ENCODE measurements around the gene TP63.

Gene TP63

GRCh38 chr3:189690672-189691071 lies 59.5 kb downstream of the TP63 start:
- ATAC-seq: no peak
- no peak for TF ChIP-seq ISL1 (CRISPR knock-in tag; IDR thresholded peaks at IDR 0.05)
- TF ChIP-seq, protein P1, sequence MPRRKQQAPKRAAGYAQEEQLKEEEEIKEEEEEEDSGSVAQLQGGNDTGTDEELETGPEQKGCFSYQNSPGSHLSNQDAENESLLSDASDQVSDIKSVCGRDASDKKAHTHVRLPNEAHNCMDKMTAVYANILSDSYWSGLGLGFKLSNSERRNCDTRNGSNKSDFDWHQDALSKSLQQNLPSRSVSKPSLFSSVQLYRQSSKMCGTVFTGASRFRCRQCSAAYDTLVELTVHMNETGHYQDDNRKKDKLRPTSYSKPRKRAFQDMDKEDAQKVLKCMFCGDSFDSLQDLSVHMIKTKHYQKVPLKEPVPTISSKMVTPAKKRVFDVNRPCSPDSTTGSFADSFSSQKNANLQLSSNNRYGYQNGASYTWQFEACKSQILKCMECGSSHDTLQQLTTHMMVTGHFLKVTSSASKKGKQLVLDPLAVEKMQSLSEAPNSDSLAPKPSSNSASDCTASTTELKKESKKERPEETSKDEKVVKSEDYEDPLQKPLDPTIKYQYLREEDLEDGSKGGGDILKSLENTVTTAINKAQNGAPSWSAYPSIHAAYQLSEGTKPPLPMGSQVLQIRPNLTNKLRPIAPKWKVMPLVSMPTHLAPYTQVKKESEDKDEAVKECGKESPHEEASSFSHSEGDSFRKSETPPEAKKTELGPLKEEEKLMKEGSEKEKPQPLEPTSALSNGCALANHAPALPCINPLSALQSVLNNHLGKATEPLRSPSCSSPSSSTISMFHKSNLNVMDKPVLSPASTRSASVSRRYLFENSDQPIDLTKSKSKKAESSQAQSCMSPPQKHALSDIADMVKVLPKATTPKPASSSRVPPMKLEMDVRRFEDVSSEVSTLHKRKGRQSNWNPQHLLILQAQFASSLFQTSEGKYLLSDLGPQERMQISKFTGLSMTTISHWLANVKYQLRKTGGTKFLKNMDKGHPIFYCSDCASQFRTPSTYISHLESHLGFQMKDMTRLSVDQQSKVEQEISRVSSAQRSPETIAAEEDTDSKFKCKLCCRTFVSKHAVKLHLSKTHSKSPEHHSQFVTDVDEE (CRISPR knock-in tag; IDR thresholded peaks at IDR 0.05): no peak
- TF ChIP-seq ZNF565 (CRISPR knock-in tag; conservative IDR thresholded peaks at IDR 0.05; ENCODE audit: low read depth): no peak
- no peak for TF ChIP-seq ZFP30 (CRISPR knock-in tag; IDR thresholded peaks at IDR 0.05)
- no peak for TF ChIP-seq ESRRG (CRISPR knock-in tag; IDR thresholded peaks at IDR 0.05)
- TF ChIP-seq CSRNP3 (CRISPR knock-in tag; IDR thresholded peaks at IDR 0.05): no peak
- no peak for TF ChIP-seq PPARA (CRISPR knock-in tag; IDR thresholded peaks at IDR 0.05; ENCODE audit: borderline replicate concordance)
- TF ChIP-seq SNAI2 (CRISPR knock-in tag; IDR thresholded peaks at IDR 0.05): no peak
- TF ChIP-seq OSR1 (CRISPR knock-in tag; IDR thresholded peaks at IDR 0.05): no peak
- no peak for TF ChIP-seq POU6F1 (CRISPR knock-in tag; IDR thresholded peaks at IDR 0.05; ENCODE audit: borderline replicate concordance, low read depth)
- no peak for TF ChIP-seq GLIS3 (CRISPR knock-in tag; IDR thresholded peaks at IDR 0.05)
- TF ChIP-seq ZNF70 (CRISPR knock-in tag; IDR thresholded peaks at IDR 0.05): no peak
- TF ChIP-seq ZC3H10 (CRISPR knock-in tag; IDR thresholded peaks at IDR 0.05): no peak
- TF ChIP-seq TCF4 (CRISPR knock-in tag; IDR thresholded peaks at IDR 0.05; ENCODE audit: borderline replicate concordance): no peak
- no peak for TF ChIP-seq TOX (CRISPR knock-in tag; IDR thresholded peaks at IDR 0.05; ENCODE audit: borderline replicate concordance)
- no peak for TF ChIP-seq ZNF8 (CRISPR knock-in tag; IDR thresholded peaks at IDR 0.05)
- no peak for TF ChIP-seq ARNTL (CRISPR knock-in tag; IDR thresholded peaks at IDR 0.05; ENCODE audit: borderline replicate concordance, low read depth)
- TF ChIP-seq BACH2 (CRISPR knock-in tag; IDR thresholded peaks at IDR 0.05; ENCODE audit: borderline replicate concordance): no peak
- no peak for TF ChIP-seq ZFP3 (CRISPR knock-in tag; IDR thresholded peaks at IDR 0.05)

DNA sequence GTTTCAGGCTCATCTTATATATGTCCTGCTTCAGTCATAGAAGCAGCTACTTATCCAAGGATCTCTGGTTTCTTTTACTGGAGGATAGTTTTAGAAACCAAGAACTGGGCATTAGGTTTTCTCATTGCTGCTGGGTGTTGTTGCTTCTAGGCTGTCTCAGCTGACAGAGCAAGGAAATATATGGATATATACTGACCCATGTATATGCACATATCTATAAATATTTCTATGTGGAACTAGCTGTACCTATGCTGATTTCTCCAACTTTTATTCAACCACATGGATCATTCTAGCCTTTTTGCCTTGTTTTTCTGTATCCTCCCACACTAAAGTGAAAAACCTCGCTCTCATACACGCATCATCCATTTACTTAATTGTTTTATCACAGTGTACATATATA lies 64.2 kb downstream of the TP63 start:
- no peak for TF ChIP-seq ZNF70 (CRISPR knock-in tag; IDR thresholded peaks at IDR 0.05)
- no peak for TF ChIP-seq CSDC2 (CRISPR knock-in tag; IDR thresholded peaks at IDR 0.05)
- TF ChIP-seq GLIS3 (CRISPR knock-in tag; IDR thresholded peaks at IDR 0.05): no peak
- TF ChIP-seq ZNF8 (CRISPR knock-in tag; IDR thresholded peaks at IDR 0.05): no peak
- TF ChIP-seq ZFP30 (CRISPR knock-in tag; IDR thresholded peaks at IDR 0.05): no peak
- TF ChIP-seq BACH2 (CRISPR knock-in tag; IDR thresholded peaks at IDR 0.05; ENCODE audit: borderline replicate concordance): no peak
- TF ChIP-seq ISL1 (CRISPR knock-in tag; IDR thresholded peaks at IDR 0.05): no peak
- ATAC-seq: no peak

DNA sequence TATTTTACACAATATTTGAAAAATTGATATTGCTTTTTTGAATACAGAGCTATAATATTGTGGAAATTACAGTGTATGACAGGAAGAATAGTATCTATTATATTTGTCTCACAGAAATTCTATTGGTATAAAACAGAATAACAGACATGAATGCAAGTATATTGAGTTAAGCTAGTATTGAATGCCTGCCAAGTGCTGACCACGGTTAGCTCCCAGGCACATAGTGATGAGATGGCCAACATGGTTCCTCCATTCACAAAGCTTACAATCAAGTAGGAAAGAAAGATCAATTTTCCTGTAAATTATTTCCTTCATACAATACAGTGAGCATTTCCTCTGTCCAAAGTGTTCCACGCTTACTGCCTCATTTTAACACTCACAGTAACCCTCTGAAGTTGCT lies 67.6 kb downstream of the TP63 start:
- no peak for TF ChIP-seq GLIS3 (CRISPR knock-in tag; IDR thresholded peaks at IDR 0.05)
- TF ChIP-seq OSR1 (CRISPR knock-in tag; IDR thresholded peaks at IDR 0.05): no peak
- no peak for TF ChIP-seq CREB5 (CRISPR knock-in tag; IDR thresholded peaks at IDR 0.05; ENCODE audit: low read depth)
- TF ChIP-seq ISL1 (CRISPR knock-in tag; IDR thresholded peaks at IDR 0.05): no peak
- TF ChIP-seq TOX (CRISPR knock-in tag; IDR thresholded peaks at IDR 0.05; ENCODE audit: borderline replicate concordance): no peak
- no peak for TF ChIP-seq RARB (CRISPR knock-in tag; IDR thresholded peaks at IDR 0.05)
- no peak for TF ChIP-seq CSDC2 (CRISPR knock-in tag; IDR thresholded peaks at IDR 0.05)
- no peak for TF ChIP-seq PPARA (CRISPR knock-in tag; IDR thresholded peaks at IDR 0.05; ENCODE audit: borderline replicate concordance)
- TF ChIP-seq ZC3H10 (CRISPR knock-in tag; IDR thresholded peaks at IDR 0.05): no peak
- no peak for TF ChIP-seq ZNF8 (CRISPR knock-in tag; IDR thresholded peaks at IDR 0.05)
- TF ChIP-seq SNAI2 (CRISPR knock-in tag; IDR thresholded peaks at IDR 0.05): no peak
- no peak for TF ChIP-seq ZFP30 (CRISPR knock-in tag; IDR thresholded peaks at IDR 0.05)
- no peak for TF ChIP-seq TCF4 (CRISPR knock-in tag; IDR thresholded peaks at IDR 0.05; ENCODE audit: borderline replicate concordance)
- TF ChIP-seq ZFP3 (CRISPR knock-in tag; IDR thresholded peaks at IDR 0.05): no peak
- no peak for TF ChIP-seq ZNF70 (CRISPR knock-in tag; IDR thresholded peaks at IDR 0.05)
- TF ChIP-seq CSRNP3 (CRISPR knock-in tag; IDR thresholded peaks at IDR 0.05): no peak
- no peak for TF ChIP-seq ARNTL (CRISPR knock-in tag; IDR thresholded peaks at IDR 0.05; ENCODE audit: borderline replicate concordance, low read depth)
- ATAC-seq: no peak

All from SK-N-SH treated with all-trans-retinoic acid at 6 μM for 48 hours (cell line).